SIG-M5 (cell line): ENCODE measurements around the gene CTNNBIP1.
"Not testable (repeated sequence)": the region's sequence is repeated elsewhere in the genome, so short reads cannot be mapped to it uniquely, and the experiment has no call there.

Experiments used
- DNase-seq: peaks from one replicate; lab custom pipeline; 2025; lab: John Stamatoyannopoulos, UW

CTNNBIP1 gene

DNA sequence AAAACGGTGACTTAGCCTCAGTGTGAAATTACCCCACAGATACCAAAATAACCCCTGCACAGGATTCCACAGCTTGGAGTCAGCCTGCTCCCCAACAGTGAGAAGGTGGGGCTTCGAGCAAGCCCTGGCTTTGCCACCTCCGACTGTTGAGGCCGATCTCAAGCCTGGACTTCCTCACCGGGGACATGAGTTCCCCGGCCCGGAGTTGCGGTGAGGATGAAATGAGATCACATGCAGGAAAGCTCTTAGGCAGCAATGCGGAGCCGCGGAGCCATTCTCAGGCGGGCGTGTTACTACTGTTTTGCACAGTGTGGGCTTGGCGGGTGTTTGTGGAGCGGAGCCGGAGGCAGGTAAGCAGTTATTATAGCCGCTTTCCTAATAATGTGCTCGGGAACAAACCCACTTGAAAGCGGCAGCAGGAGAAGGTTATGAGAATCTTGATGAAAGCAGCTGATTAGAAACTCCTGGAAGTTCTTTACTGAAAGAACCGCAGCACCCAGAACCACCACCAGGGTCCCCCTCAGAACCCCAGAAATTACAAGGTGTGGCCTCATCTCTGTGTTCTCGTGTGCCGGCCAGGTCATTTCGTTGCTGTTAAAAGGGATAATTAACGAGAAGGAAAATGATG lies 82.4 kb downstream of the CTNNBIP1 start:
- DNase-seq: no peak

DNA sequence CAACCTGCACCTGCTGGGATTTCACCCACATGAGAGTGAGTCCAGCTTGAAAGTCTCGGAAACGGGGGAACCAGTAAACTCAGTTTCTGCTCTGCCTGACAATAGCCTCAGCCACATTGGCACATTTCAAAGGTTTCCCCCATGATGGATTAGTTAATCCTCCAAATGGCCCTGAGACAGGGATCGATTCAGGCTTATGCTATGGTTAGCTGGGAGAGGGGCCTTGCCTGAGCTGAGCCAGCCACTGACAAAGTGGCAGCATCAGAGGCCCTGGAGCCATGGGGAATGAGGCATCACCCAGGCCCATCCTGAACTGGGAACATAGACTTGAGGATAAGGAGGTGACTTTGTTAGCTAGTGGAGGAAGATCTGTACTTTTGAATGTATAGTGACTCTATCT lies 83.5 kb downstream of the CTNNBIP1 start:
- DNase-seq: no peak

- no peak for DNase-seq
These were observed 84.0 kb downstream of the CTNNBIP1 start for GRCh38 chr1:9826087-9826486.

GRCh38 chr1:9825093-9826074 lies 84.7 kb downstream of the CTNNBIP1 start:
- DNase-seq: no peak

- no peak for DNase-seq
These were observed 85.4 kb downstream of the CTNNBIP1 start for GRCh38 chr1:9824702-9825089.

- no peak for DNase-seq
These were observed 85.9 kb downstream of the CTNNBIP1 start, which contains the start of gene CLSTN1 for GRCh38 chr1:9823943-9824701. CLSTN1 (minus strand) TSS chr1:9823965; CDS start chr1:9823733, 232 bp downstream.

DNA sequence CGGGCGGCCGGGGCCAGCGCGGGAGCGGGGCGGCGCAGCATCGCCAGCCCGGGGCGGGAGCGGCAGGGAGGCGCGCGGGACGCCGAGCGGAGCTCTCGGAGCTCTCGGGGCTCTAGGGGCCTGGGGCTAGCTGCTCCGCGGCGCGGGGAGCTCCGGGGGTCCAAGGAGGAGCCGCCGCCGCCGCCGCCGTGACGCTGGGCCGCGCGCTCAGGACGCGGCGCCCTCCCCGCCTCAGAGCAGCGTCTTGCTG lies 86.5 kb downstream of the CTNNBIP1 start:
- DNase-seq: no peak

DNA sequence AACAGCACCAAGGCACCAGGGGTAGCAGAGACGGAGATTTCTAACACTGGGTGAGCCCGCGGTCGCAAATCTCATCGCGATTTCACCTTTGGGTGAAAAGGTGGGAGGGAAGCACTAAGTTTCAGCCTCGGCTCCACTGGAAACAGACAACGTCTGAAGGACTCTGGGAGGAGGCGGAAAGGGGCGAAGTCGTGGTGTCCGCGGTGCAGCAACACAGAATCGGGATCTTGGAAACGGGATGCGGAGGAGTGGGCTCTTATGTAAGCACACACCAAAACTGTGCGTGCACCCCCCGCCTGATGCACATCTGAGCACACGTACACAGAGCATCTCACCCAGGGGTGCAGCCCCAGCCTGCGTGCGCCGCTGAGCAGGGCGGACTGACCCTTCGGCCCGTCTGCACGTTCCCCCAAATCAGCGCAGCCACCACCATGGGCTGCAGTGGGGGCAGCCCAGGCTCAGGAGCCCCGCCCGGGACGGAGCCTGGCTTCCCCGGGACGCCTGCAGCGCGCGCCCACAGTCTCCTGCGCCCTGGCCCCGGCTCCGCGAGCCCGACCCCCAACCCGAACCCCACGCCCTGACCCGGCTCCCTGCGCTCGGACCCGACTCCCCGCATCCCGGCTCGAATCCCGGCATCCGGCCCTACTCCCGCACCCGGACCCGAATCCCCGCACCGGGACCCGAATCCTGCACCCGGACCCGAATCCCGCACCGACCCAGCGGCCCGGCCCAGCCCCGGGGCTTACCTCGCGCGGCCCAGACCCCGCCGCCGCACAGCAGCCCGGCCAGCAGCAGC lies 87.0 kb downstream of the CTNNBIP1 start:
- no peak for DNase-seq

DNA sequence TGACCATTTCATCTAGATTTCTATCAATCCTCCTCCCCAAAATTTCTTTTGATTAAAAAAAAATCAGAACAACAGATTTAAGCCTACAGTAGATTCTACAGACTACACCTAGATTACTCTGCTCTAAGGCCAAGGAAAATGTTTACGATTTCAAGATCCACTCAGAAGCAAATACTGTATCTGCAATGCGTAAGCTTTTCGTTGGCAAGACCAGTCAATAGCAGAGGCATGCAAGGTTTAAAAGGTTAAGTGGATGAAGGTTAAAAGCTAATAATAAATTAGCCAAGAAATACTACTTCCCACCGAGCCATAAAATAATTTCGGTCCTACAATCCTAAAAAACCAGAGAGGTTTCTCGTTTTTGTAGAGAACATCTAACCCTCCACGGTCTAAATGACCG lies 87.6 kb downstream of the CTNNBIP1 start:
- no peak for DNase-seq

GRCh38 chr1:9821710-9822109 lies 88.4 kb downstream of the CTNNBIP1 start:
- DNase-seq: no peak

- DNase-seq: no peak
These were observed 89.5 kb downstream of the CTNNBIP1 start for GRCh38 chr1:9820521-9820920.

- no peak for DNase-seq
These were observed 92.3 kb downstream of the CTNNBIP1 start for GRCh38 chr1:9817734-9818133.

- no peak for DNase-seq
These were observed 93.9 kb downstream of the CTNNBIP1 start for GRCh38 chr1:9816199-9816598.

GRCh38 chr1:9815150-9815549 lies 94.9 kb downstream of the CTNNBIP1 start:
- no peak for DNase-seq

- no peak for DNase-seq
These were observed 95.5 kb downstream of the CTNNBIP1 start for GRCh38 chr1:9814619-9815018.

DNA sequence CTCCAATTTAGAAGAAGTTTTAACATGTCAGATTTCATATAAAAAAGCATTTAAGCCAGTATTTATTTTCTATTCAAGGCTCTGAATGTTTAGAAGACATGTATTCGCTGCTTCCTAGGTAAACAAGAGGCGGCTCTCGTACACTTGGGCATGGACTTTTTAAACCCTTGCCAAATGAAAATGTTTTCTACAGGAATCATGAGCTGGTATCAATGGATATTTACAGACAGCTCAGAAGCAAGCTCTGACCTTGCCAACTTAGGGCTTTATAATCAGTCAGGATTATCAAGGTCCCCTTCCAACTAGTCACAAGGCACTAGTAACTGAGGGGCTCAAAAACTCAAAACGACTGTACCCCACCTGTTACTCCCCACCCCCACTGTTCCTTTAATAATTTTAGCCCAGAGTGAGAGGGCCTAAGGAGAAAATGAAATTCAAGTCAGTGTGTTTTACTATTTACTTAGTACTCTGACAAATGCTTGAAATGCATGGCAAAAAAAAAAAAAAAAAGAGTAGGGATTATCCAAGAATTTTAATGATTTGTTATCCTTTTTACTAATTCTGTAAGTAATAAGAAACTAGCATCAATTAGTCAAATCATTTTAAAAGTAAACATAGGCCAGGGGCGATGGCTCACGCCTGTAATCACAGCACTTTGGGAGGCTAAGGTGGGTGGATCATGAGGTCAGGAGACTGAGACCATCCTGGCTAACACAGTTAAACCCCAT lies 98.7 kb downstream of the CTNNBIP1 start:
- no peak for DNase-seq

GRCh38 chr1:9809100-9809510 lies 101.0 kb downstream of the CTNNBIP1 start:
- DNase-seq: no peak

- DNase-seq: no peak
These were observed 101.6 kb downstream of the CTNNBIP1 start for GRCh38 chr1:9808459-9808858.

DNA sequence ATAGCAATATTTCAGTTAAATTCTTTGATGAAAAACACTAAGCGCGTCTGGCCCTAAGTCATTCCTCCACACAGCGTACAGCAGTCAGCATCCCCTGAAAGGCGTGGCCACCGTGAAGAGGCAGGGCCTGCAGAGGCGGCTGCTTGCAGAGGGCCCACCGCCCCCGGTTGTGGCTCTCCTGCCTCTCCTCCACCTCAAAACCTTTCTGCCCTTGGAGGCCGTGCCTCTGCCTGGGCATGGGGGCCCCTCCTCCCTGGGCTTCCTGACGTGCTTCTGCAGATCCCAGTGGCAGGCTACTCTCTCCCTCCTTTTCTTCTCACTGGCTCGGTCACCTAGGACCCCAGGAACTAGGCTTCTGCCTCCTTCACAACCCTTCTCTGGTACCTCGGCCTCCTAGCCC lies 102.5 kb downstream of the CTNNBIP1 start:
- no peak for DNase-seq

- DNase-seq: not testable (repeated sequence)
These were observed 104.1 kb downstream of the CTNNBIP1 start for GRCh38 chr1:9805972-9806371.

- DNase-seq: no peak
These were observed 105.0 kb downstream of the CTNNBIP1 start for GRCh38 chr1:9805006-9805508.
